ENCODE data around the gene ENDOG. TPM values are rescaled to one million over a fixed set of nuclear protein-coding genes. Genes with fewer than 3 reads are reported as not detected.
"Not testable (repeated sequence)": the region's sequence is repeated elsewhere in the genome, so short reads cannot be mapped to it uniquely, and the experiment has no call there.

Gene ENDOG
- total and polyA plus RNA-seq, 4 donors, result 9.1 to 15.9 (median 12.6) TPM

DNA sequence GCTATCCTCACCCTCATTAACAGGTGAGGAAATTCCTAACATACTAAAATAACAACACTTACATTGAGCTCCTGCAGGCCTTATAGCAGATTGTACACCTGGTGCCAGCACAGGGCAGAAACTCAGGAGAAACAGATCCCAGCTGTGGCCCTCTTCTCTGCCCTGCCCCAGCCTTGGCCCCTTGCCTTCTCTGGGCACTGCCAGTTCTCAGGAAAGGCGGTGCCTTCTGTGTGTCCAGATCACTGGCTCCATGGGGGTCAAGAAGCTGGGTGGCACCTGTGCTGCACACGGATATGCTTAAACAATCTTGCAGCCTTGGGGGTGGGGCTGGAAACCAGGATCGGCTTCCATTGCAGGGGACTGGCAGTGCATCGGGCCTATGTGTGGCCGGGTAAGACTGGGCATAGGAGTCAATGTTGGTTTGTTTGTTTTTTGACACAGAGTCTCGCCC lies 44.1 kb downstream of the ENDOG start:
- no peaks in the 10 kb centered on the region for H3K9me3 ChIP-seq (ENCODE audit: control insufficient read depth, low read length)
- H3K4me1 ChIP-seq (ENCODE audit: control insufficient read depth in 1 of 2, insufficient read depth in 2 of 2, low read length in 2 of 2), result no peaks in the 10 kb centered on the region
- no peak overlapping the region for H3K4me3 ChIP-seq (ENCODE audit: low read length in 2 of 2)
- DNase-seq, result no peak
- intact Hi-C loops (cut with DNase I), result loop anchor here in 1 of 2 donors (5.0 kb wide), 1 partner anchor 65 kb away; no protein-coding TSS in a partner anchor
- H3K27me3 ChIP-seq (ENCODE audit: control insufficient read depth in 1 of 2, insufficient read depth in 2 of 2, low read length in 1 of 2), result no peaks in the 10 kb centered on the region
- ATAC-seq (ENCODE audit: low FRiP score), result no peak
- H3K36me3 ChIP-seq (ENCODE audit: control insufficient read depth in 1 of 2, insufficient read depth in 2 of 2, low read length in 1 of 2), result no peaks in the 10 kb centered on the region
- WGBS, 2 donors, result 25 to 33% methylated on average over 6 of the region's 6 CpGs
- peak overlapping the region in 1 of 2 donors; percentile 20 for H3K27ac ChIP-seq (ENCODE audit: low read depth in 1 of 2, low read length in 2 of 2)

GRCh38 chr9:128863647-128864046 lies 45.3 kb downstream of the ENDOG start:
- intact Hi-C loops (cut with DNase I), result loop anchor here (1.0 to 5.0 kb wide), 2 partner anchors 64 to 65 kb away; no protein-coding TSS in a partner anchor
- peak; percentile 91 for ATAC-seq (ENCODE audit: low FRiP score)

GRCh38 chr9:128870128-128870940 lies 52.0 kb downstream of the ENDOG start:
- no peaks in the 10 kb centered on the region for H3K27me3 ChIP-seq (ENCODE audit: control insufficient read depth in 1 of 2, insufficient read depth in 2 of 2, low read length in 1 of 2)
- intact Hi-C loops (cut with DNase I), result no loop called here
- WGBS, 2 donors, result 84 to 88% methylated on average over 7 of the region's 7 CpGs
- H3K4me1 ChIP-seq (ENCODE audit: control insufficient read depth in 1 of 2, insufficient read depth in 2 of 2, low read length in 2 of 2), result no peaks in the 10 kb centered on the region
- H3K9me3 ChIP-seq (ENCODE audit: control insufficient read depth, low read length), result no peaks in the 10 kb centered on the region
- no peak overlapping the region for H3K4me3 ChIP-seq (ENCODE audit: low read length in 2 of 2)
- ATAC-seq (ENCODE audit: low FRiP score) (no peak), DNase-seq (no peak)
- H3K27ac ChIP-seq (ENCODE audit: low read depth in 1 of 2, low read length in 2 of 2), result no peak overlapping the region
- H3K36me3 ChIP-seq (ENCODE audit: control insufficient read depth in 1 of 2, insufficient read depth in 2 of 2, low read length in 1 of 2), result no peaks in the 10 kb centered on the region

More at GRCh38 chr9:128863647-128864046, 45.3 kb downstream of the ENDOG start:
- no peaks in the 10 kb centered on the region for H3K27me3 ChIP-seq (ENCODE audit: control insufficient read depth in 1 of 2, insufficient read depth in 2 of 2, low read length in 1 of 2)
- no peaks in the 10 kb centered on the region for H3K36me3 ChIP-seq (ENCODE audit: control insufficient read depth in 1 of 2, insufficient read depth in 2 of 2, low read length in 1 of 2)
- 30 to 31% methylated on average over 10 of the region's 10 CpGs for WGBS, 2 donors
- H3K4me3 ChIP-seq (ENCODE audit: low read length in 2 of 2), result no peak overlapping the region
- no peaks in the 10 kb centered on the region for H3K4me1 ChIP-seq (ENCODE audit: control insufficient read depth in 1 of 2, insufficient read depth in 2 of 2, low read length in 2 of 2)
- peak; percentile 79 to 94 for DNase-seq
- H3K9me3 ChIP-seq (ENCODE audit: control insufficient read depth, low read length), result no peaks in the 10 kb centered on the region
- no peak overlapping the region for H3K27ac ChIP-seq (ENCODE audit: low read depth in 1 of 2, low read length in 2 of 2)

- H3K9me3 ChIP-seq (ENCODE audit: control insufficient read depth, low read length); H3K27me3 ChIP-seq (ENCODE audit: control insufficient read depth in 1 of 2, insufficient read depth in 2 of 2, low read length in 1 of 2); H3K36me3 ChIP-seq (ENCODE audit: control insufficient read depth in 1 of 2, insufficient read depth in 2 of 2, low read length in 1 of 2); intact Hi-C loops (cut with DNase I); H3K27ac ChIP-seq (ENCODE audit: low read depth in 1 of 2, low read length in 2 of 2); H3K4me3 ChIP-seq (ENCODE audit: low read length in 2 of 2); H3K4me1 ChIP-seq (ENCODE audit: control insufficient read depth in 1 of 2, insufficient read depth in 2 of 2, low read length in 2 of 2); ATAC-seq (ENCODE audit: low FRiP score): not testable (repeated sequence)
- 91 to 92% methylated on average over 7 of the region's 7 CpGs for WGBS, 2 donors
- peak in 1 of 2 donors; percentile 17 for DNase-seq
Observed at GRCh38 chr9:128870941-128871265, 52.6 kb downstream of the ENDOG start.

Other genes starting within 250 kb of the ENDOG start
- 10 to 100 TPM in 1 of 2 donors, 1 to 10 TPM in 1; 9.0 to 15.3 TPM for gene DYNC2I2, start 161.7 kb upstream of the ENDOG start, total RNA-seq
- 10 to 100 TPM; 20.2 to 55.3 TPM for gene DYNC2I2, start 161.7 kb upstream of the ENDOG start, polyA plus RNA-seq
- 100 to 1,000 TPM; 190 to 195 TPM for gene SET, start 129.3 kb upstream of the ENDOG start, total RNA-seq
- 100 to 1,000 TPM in 1 of 2 donors, 10 to 100 TPM in 1; 98.5 to 167 TPM for gene SET, start 129.3 kb upstream of the ENDOG start, polyA plus RNA-seq
- gene PKN3, start 116.0 kb upstream of the ENDOG start, total RNA-seq, result 10 to 100 TPM in 1 of 2 donors, 1 to 10 TPM in 1; 7.1 to 11.1 TPM
- gene PKN3, start 116.0 kb upstream of the ENDOG start, polyA plus RNA-seq, result 1 to 10 TPM; 1.3 to 2.5 TPM
- gene ZDHHC12, start 94.4 kb upstream of the ENDOG start, total RNA-seq, result 10 to 100 TPM; 11.2 to 13.1 TPM
- gene ZDHHC12, start 94.4 kb upstream of the ENDOG start, polyA plus RNA-seq, result 10 to 100 TPM; 21.3 to 30.9 TPM
- gene ZER1, start 46.6 kb upstream of the ENDOG start, total RNA-seq, result 10 to 100 TPM; 29.6 to 42.9 TPM
- gene ZER1, start 46.6 kb upstream of the ENDOG start, polyA plus RNA-seq, result 10 to 100 TPM; 14.5 to 39.6 TPM
- 10 to 100 TPM; 23.6 to 27.7 TPM for gene TBC1D13, start 31.2 kb upstream of the ENDOG start, total RNA-seq
- gene TBC1D13, start 31.2 kb upstream of the ENDOG start, polyA plus RNA-seq, result 10 to 100 TPM in 1 of 2 donors, 1 to 10 TPM in 1; 9.0 to 21.5 TPM
- gene SPOUT1, start 11.3 kb downstream of the ENDOG start, total RNA-seq, result 10 to 100 TPM; 28.6 to 32.8 TPM
- gene SPOUT1, start 11.3 kb downstream of the ENDOG start, polyA plus RNA-seq, result 10 to 100 TPM; 14.3 to 40.9 TPM
- 1 to 10 TPM; 7.5 to 9.5 TPM for gene KYAT1, start 63.5 kb downstream of the ENDOG start, total RNA-seq
- gene KYAT1, start 63.5 kb downstream of the ENDOG start, polyA plus RNA-seq, result 10 to 100 TPM in 1 of 2 donors, 1 to 10 TPM in 1; 4.5 to 11.4 TPM
- 100 to 1,000 TPM in 1 of 2 donors, 10 to 100 TPM in 1; 63.8 to 100 TPM for gene LRRC8A, start 63.6 kb downstream of the ENDOG start, total RNA-seq
- 10 to 100 TPM; 14.3 to 41.3 TPM for gene LRRC8A, start 63.6 kb downstream of the ENDOG start, polyA plus RNA-seq
- gene PHYHD1, start 102.5 kb downstream of the ENDOG start, total RNA-seq, result 10 to 100 TPM; 20.5 to 33.0 TPM
- gene PHYHD1, start 102.5 kb downstream of the ENDOG start, polyA plus RNA-seq, result 10 to 100 TPM; 16.7 to 68.9 TPM
- 10 to 100 TPM in 1 of 2 donors, 1 to 10 TPM in 1; 8.4 to 10.5 TPM for gene DOLK, start 129.1 kb downstream of the ENDOG start, total RNA-seq
- gene DOLK, start 129.1 kb downstream of the ENDOG start, polyA plus RNA-seq, result 10 to 100 TPM in 1 of 2 donors, 1 to 10 TPM in 1; 4.3 to 10.7 TPM
- 10 to 100 TPM; 37.1 to 44.5 TPM for gene NUP188, start 129.2 kb downstream of the ENDOG start, total RNA-seq
- 10 to 100 TPM in 1 of 2 donors, 1 to 10 TPM in 1; 4.9 to 14.4 TPM for gene NUP188, start 129.2 kb downstream of the ENDOG start, polyA plus RNA-seq
- 100 to 1,000 TPM in 1 of 2 donors, 10 to 100 TPM in 1; 64.9 to 107 TPM for gene SH3GLB2, start 209.8 kb downstream of the ENDOG start, total RNA-seq
- gene SH3GLB2, start 209.8 kb downstream of the ENDOG start, polyA plus RNA-seq, result 100 to 1,000 TPM in 1 of 2 donors, 10 to 100 TPM in 1; 34.4 to 232 TPM
- gene MIGA2, start 218.1 kb downstream of the ENDOG start, total RNA-seq, result 10 to 100 TPM; 21.8 to 28.3 TPM
- gene MIGA2, start 218.1 kb downstream of the ENDOG start, polyA plus RNA-seq, result 10 to 100 TPM in 1 of 2 donors, 1 to 10 TPM in 1; 8.5 to 32.3 TPM

All from aorta (tissue), 5 donors.